Ramos (cell line): ENCODE results near the gene TCTN3.
"Not testable (repeated sequence)": the region's sequence is repeated elsewhere in the genome, so short reads cannot be mapped to it uniquely, and the experiment has no call there.

Experiments used
- in situ Hi-C: fragments of 300-500 bp; cut with MboI; formaldehyde crosslinking; loops from one replicate; pipeline ENCODE4 v1.14.3; 2022; ENCODE audit warnings: low sequenced_read_pairs; ENCODE audit not compliant: unreplicated experiment

Gene TCTN3

DNA sequence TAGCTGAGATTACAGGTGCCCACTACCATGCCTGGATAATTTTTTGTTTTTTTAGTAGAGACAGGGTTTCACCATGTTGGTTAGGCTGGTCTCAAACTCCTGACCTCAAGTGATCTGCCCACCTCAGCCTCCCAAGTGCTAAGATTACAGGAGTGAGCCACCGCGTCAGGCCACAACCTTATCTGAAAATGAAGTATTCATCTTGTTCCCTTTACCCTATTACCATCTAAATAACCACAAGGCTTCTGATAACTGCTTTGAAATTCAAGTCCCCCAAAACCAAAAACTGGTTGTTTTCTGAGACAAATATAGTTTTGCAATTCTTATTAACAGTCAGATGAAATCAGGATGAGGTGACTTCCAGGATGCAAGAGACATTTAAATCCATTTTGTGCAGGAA lies 2.4 kb downstream of the TCTN3 start:
- in situ Hi-C loops = loop anchor here (5.0 kb wide), 1 partner anchor 151 kb away; no protein-coding TSS in a partner anchor

DNA sequence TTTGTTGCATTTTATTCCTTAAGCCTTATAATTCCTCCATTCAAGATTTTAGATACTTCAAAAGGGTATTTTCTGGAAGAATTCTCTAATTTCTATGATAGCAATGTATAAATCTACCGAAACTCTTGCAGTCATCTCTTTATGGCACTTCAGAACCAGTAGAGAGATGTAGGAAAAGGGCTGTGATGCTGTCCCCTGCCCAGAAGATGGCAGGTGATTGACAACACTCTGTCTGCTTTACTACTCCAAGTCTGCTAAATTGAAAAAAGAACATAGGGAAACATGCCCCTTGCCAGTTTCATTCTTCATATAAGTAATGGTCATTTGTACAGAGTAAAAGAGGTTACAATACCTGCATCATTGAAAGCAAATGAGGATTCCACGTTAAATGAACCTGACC lies 5.1 kb downstream of the TCTN3 start:
- in situ Hi-C loops = no loop called here

DNA sequence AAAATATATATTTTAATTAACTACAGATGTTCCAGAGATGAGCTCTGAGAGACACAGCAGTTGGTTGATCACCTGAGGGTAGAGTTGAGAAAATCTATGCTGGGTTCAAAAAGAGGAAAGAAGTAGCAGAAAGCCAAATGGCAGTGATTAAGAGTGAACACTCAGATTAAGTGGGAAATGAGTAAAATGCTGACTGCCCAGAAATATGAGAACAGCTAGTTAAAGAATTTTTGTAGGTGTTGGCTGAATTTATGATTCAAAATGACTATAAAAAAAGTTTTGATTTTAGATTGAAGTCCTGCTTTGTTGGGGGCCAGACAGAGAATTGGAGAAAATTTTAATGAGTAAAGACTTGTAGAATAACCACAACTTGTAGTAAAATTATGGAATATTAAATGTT lies 9.8 kb downstream of the TCTN3 start:
- in situ Hi-C loops = no loop called here

DNA sequence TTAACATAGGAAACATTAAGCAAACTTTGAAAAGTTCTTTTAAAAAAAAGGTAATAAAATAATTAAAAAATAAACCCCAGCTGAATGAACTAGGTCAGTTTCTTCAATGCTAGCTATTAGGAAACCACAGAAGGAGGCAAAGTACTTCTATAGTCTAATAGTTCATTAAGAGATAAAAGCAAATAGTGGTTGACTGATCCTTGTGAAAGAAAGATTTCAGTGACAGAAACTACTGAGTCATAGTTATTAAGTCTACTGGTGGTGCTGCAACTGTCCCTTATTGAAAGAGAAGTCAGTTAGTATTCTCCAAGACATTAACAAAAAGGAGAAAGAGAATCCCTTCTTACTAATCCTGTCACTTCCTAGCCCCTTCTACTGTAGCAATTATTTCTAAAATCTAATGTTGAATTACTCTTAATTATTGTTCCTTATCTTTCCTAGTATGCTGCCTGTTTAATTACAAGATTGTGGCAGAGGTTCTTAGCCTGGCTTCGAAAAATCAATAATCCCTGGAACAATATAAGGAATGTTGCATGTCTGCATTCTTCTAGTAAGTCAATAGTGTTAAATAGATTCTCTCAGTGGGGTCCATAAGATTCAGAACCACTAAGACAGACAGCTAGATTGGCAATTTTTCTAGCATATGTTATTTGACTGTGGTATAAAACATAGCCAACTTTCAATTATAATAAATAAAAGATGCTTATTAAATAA lies 18.2 kb downstream of the TCTN3 start:
- in situ Hi-C loops = no loop called here

DNA sequence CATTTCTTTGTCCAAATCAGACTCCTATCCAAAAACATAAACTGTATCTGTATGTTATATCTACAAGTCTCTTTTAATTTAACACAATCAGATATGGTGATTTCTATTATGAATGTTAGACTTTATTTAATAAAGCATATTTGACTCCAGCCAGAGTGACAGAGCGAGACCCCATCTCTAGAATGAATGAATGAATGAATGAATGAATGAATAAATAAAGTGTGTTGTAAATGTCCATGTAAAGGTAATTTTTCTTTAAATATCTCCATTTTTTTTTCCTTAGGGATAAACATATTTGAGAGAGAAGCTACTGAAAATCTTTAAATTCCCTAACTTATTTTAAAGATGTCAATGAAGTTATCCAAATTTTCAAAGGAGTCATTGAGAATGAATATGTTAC lies 19.1 kb downstream of the TCTN3 start:
- in situ Hi-C loops = no loop called here

DNA sequence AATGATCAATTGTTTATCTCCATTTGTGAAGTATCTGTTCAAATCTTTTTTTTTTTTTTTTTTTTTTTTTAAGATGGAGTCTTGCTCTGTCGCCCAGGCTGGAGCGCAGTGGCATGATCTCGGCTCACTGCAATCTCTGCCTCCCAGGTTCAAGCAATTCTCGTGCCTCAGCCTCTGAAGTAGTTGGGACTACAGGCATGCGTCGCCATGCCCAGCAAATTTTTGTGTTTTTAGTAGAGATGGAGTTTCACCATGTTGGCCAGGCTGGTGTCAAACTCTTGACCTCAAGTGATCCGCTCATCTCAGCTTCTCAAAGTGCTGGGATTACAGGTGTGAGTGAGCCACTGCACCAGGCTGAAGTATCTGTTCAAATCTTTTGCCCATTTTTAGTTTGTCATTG lies 21.1 kb downstream of the TCTN3 start:
- in situ Hi-C loops = not testable (repeated sequence)

DNA sequence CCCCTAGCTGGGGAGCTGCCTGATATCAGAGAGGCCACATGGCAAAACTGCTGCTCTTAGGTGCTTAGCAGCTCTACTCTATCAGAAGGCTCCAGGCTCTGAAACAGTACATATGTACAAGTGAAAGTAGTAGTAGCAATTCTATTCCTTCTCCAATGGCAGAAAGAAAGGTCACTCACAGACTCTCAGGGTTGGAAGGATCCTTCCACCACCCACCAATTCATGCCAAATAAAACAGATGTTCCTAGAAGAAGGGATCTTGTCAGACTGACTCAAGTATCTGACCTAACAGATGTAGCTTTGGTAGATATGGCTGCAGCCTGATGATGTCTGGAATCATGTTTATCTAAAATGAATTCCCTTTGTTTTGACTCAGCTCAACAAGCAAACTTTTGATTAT lies 29.2 kb downstream of the TCTN3 start:
- in situ Hi-C loops = no loop called here

DNA sequence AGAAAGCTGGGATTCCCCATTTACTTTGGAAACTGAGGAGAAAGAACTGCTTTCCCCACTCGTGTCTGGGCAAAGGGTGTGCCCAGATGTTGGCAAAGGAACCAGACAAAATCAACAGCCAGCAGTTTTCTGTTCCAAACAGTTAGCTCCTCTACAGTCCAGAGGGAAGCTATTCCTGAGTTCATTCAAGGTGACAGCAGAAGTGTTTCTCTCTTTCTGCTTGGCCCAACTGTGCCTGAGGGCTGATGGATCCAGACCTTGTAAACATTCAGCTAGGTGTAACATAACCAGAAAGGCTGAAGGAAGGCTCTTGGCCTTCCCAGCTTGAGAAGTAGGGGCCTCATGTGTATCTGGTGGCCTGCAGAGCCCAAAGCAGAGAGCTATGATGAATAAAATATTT lies 30.2 kb downstream of the TCTN3 start:
- in situ Hi-C loops = no loop called here

DNA sequence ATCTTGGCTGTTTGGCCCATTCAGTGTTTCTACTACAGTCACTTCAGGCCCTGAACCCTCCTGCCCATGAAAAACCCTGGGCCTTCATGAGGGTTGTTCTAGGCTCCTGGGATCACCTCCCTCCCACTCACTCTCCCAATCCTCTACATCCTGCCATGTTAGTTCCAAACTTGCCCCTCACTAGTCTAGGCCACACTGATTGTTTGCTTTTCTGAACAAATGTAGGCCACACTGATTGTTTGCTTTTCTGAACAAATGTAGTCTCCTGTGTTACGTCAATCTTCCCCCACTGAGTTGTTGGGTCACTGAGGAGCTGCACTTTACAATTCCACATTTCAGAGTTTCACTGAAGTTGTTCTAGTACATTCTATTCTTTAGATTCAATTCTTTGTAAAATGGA lies 31.9 kb downstream of the TCTN3 start:
- in situ Hi-C loops = no loop called here

DNA sequence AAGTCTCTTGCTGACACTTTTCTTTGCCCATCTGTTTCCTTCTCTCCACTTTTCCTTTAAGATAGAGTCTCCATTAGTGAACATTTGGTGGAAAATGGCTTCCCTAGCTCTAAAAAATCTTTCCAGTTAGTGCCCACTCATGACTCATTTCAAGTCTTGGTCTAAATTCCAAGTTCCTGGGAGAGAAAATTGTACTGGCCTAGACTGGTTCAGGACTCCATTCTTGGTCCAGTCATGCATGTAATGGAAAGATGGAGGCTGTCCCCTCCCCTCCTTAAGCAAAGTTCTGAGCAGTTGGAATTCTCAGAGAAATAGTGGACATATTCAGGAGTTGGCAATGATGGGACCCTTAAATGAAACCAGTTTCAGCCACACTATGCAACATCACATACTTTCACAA lies 33.4 kb downstream of the TCTN3 start:
- in situ Hi-C loops = no loop called here

DNA sequence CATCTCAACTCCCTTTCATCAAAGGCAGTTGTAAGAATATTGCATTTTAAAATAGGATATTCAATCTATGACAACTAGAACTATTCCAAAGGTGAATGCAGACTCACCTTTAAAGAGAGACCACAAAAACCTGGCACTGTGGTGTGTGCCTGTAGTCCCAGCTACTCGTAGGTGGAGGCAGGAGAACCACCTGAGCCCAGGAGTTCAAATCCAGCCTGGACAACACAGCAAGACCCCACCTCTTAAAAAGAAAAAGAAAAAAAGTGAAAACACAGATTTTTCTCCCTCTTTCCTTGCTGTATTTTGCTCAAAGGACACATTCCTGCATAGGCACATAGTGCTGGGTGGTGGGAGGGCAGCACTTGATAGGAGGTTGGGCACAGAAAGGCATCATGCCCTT lies 36.5 kb downstream of the TCTN3 start:
- in situ Hi-C loops = no loop called here

DNA sequence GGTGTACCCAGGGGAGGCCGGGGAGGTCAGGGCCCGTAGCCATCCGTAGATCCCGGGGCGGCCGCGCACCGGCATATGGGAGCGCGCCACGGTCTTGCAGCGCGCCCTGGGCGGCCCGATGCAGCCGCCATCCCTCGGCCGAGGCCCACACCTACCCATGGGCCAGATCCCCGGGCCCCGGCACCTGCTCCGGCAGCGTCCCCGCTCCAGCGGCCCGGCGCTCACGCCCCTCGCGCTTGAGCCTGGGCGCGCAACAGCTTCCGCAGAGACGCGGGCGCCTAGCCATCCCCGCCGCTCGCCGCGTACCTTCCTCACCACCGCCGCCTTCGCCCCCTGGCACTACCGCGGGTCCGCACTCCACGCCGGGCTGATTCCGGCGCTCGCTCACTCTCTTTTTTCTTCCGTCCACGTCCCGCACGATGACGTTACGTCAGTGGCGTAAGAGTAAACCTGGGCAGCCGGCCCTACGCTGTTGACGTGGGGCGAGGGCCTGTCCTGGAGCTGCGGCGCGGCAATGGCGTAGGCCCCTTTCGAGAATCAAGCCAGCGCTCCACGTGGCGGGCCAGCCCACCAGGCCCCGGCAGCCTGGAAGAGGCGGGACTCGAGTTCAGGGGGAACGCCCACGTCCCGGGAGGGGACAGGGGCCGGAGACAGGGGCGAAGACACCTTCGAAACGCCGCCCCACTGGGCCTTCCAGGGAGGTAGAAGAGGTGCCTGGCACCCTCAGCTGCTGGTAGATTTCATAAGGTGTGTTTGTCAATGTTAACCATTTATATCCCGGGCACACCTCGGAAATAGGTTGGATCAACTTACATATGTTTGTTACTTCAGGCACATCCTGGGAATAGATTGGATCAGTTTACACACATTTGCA lies 37.2 kb downstream of the TCTN3 start, which contains the start of gene ALDH18A1:
TSS of gene ALDH18A1 (minus strand) at position 421 of the 874 bp plus-strand sequence. CDS start 3,334 bp downstream, outside the sequence.
- in situ Hi-C loops = no loop called here

DNA sequence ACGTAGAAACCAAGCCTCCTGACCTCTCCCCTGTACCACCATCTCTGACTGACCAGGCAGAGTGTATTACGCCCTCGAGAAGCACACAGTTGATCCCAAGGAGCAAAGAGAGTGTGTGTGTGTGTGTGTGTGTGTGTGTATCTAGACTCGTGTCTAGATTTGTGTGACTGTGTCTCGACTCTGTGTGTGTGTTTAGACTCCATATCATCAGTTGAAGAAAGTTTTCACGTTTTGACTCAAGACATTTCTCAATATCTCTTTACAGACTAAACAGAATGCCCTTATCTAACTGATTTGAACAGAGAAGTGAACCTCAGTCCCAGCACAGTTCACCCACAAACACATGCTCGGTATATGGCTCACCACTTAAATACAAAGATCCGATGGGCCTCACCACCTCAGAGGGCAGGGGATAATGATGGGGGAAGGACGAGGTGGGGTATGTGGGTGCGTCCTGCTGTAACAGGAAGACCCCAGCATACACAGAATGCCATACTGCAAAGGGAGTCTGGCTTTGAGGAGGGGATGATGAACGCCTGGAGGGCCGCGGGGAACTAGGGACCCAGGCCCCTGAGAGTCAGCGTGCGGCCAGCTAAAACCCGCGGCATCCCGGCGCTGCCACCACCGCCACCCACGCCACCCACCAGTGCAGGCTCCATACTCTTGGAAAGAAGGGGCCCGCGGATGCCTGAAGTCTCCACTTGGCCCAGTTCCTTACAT lies 38.0 kb downstream of the TCTN3 start:
- in situ Hi-C loops = no loop called here

DNA sequence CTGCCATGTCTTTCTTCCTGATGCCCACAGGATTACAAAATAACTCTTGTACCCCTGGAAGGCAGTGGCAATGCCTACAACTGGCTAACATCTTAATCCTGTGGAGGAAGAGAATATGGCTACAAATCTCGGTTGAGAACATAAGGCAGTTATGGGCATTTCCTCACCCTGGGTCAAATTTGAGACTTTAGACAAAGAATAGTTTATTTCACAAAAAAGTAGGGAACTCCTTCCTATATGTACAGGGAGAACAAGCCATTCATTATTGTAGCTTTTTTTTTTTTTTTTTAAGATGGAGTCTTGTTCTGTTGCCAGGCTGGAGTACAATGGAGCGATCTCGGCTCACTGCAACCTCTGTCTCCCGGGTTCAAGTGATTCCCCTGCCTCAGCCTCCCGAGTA lies 39.8 kb downstream of the TCTN3 start:
- in situ Hi-C loops = no loop called here

DNA sequence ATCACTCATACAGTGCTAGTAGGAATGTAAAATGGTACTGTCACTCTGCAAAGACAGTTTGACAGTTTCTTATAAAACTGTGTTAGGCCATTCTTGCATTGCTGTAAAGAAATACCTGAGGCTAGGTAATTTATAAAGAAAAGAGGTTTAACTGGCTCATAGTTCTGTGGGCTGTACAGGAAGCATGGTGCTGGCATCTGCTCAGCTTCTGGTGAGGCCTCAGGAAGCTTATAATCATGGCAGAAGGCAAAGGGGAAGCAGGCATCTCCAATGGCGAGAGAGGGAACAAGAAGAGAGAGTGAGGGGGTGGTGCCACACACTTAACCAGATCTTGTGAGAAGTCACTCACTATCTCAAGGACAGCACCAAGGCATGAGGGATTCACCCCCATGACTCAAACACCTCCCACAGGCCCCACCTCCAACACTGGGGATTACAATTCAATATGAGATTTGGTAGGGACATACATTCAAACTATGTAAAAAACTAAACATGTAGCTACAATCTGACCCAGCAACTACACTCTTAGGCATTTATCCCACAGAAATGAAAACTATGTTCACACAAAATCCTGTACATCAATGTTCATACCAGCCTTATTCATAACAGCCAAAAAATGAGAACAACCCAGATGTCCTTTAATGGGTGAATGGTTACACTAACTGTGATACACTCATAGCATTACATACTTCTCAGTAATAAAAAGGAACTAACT lies 42.2 kb downstream of the TCTN3 start:
- in situ Hi-C loops = no loop called here

DNA sequence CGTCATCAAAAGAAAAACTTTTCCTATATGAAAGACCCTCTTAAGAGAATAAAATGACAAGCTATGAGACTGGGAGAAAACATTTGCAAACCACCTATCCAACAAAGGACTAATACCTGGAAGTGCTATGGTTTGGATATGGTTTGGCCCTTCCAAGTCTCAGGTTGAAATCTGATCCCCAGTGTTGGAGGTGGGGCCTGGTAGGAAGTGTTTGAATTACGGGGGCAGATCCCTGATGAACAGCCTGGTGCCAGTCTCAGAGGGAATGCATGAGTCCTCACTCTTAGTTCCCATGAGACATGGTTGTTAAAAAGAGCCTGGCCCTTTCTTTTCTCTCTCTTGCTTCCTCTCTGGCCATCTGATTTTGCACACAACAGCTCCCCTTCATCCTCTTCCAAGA lies 43.5 kb downstream of the TCTN3 start:
- in situ Hi-C loops = no loop called here

DNA sequence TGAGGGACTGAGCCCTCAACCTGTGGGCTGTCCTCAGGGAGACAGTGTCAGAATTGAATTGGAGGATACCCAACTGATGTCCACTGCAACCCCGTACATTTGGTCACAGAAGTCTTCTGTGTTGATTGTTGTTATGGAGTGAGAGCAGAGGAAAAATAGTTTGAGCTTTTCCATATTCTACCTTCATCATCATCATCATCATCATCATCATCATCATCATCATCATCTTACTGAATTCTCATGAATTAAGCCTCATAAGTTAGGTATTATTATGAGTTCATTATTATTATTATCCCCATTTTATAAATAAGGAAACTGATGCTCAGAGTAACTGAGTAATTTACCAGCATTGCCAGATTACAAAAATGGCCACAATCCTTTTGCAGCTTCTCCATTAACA lies 45.6 kb downstream of the TCTN3 start:
- in situ Hi-C loops = no loop called here

DNA sequence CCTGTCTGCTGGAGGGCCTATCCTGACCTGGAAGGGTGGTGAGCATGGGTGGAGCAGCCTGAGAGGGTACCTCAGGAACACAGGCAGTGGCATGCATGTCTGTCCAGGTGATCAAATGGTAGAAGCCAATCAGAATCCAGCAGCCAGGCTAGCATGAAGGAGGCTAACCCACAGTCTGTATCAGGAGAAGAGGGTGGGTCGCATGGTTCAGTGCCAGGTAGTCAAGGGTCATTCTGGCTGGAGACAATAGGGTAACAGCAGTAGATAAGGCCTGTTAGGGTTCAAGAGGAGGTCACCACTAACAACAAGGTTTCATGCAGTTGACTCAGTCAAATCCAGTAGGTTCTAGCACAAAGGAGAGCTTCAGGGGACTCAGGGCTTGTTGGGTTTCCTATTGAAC lies 47.6 kb downstream of the TCTN3 start:
- in situ Hi-C loops = no loop called here

DNA sequence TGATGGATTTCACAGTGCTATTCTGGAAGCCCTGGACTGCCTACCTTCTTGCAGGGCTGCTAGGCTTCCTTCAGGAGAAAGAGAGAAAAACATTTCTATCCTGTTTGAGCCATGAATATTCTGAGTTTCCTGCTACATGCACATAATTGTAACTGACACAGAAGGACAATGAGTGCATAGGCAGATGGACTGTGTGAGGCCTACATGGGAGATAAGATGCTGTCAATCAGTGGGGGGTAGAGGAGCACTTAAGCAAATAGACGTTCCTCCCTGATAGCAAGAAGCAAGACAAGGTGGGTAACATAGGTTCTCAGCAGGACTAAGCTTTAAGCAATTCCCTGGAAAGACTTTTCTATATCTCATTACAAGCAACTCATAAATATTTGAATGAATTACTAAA lies 48.8 kb downstream of the TCTN3 start:
- in situ Hi-C loops = no loop called here

DNA sequence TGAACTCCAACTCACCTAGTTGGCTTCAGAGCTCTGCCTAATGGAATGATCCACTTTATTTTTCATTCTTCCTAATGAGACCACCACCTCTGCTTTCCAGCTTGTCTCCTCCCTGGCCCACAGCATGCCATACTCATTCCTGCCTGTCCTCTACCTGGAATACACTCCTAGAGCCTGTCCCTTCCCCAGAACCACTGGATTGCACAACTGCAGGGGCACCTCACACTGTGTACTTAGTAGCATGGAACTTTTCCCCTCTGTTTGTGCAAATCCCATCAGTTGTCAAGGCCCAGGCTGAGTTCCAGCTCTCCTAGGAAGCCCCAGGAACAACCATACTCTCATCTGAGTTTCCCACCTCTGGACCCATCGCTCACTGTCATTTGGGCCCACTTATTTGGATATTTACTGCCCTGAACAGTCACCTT lies 52.8 kb downstream of the TCTN3 start:
- in situ Hi-C loops = no loop called here
